ENCODE results near the gene TMEM53. TPM values are rescaled to one million over a fixed set of nuclear protein-coding genes. Genes with fewer than 3 reads are reported as not detected.
"Not testable (repeated sequence)": the region's sequence is repeated elsewhere in the genome, so short reads cannot be mapped to it uniquely, and the experiment has no call there.

Gene TMEM53
- total RNA-seq, 1 donor from 2014 or later: 1.5 TPM

- DNase-seq (ENCODE audit: low read depth, low spot score): no peak
Measured at GRCh38 chr1:44672961-44673674, 1.2 kb downstream of the TMEM53 start.

GRCh38 chr1:44672254-44672955 lies 1.9 kb downstream of the TMEM53 start:
- DNase-seq (ENCODE audit: low read depth, low spot score): peak; percentile 29

GRCh38 chr1:44670751-44671640 lies 3.3 kb downstream of the TMEM53 start:
- DNase-seq (ENCODE audit: low read depth, low spot score): no peak

GRCh38 chr1:44666719-44667118 lies 7.6 kb downstream of the TMEM53 start:
- DNase-seq (ENCODE audit: low read depth, low spot score): not testable (repeated sequence)

GRCh38 chr1:44664730-44665370 lies 9.4 kb downstream of the TMEM53 start:
- no peak for DNase-seq (ENCODE audit: low read depth, low spot score)

- DNase-seq (ENCODE audit: low read depth, low spot score): no peak
Measured at GRCh38 chr1:44663417-44663816, 10.9 kb downstream of the TMEM53 start.

- DNase-seq (ENCODE audit: low read depth, low spot score): no peak
Measured at GRCh38 chr1:44662683-44663030, 11.6 kb downstream of the TMEM53 start.

- DNase-seq (ENCODE audit: low read depth, low spot score): no peak
Measured at GRCh38 chr1:44661781-44662682, 12.2 kb downstream of the TMEM53 start.

GRCh38 chr1:44660176-44660575 lies 14.1 kb downstream of the TMEM53 start:
- DNase-seq (ENCODE audit: low read depth, low spot score): no peak

GRCh38 chr1:44659566-44659965 lies 14.7 kb downstream of the TMEM53 start:
- no peak for DNase-seq (ENCODE audit: low read depth, low spot score)

- DNase-seq (ENCODE audit: low read depth, low spot score): no peak
Measured at GRCh38 chr1:44655609-44656008, 18.7 kb downstream of the TMEM53 start.

- no peak for DNase-seq (ENCODE audit: low read depth, low spot score)
Measured at GRCh38 chr1:44654621-44655187, 19.6 kb downstream of the TMEM53 start.

- no peak for DNase-seq (ENCODE audit: low read depth, low spot score)
Measured at GRCh38 chr1:44653107-44653964, 20.9 kb downstream of the TMEM53 start.

GRCh38 chr1:44652445-44653106 lies 21.7 kb downstream of the TMEM53 start:
- no peak for DNase-seq (ENCODE audit: low read depth, low spot score)

GRCh38 chr1:44651069-44651468 lies 23.2 kb downstream of the TMEM53 start:
- no peak for DNase-seq (ENCODE audit: low read depth, low spot score)

GRCh38 chr1:44650159-44650831 lies 24.0 kb downstream of the TMEM53 start:
- DNase-seq (ENCODE audit: low read depth, low spot score): no peak

GRCh38 chr1:44649788-44650158 lies 24.5 kb downstream of the TMEM53 start:
- no peak for DNase-seq (ENCODE audit: low read depth, low spot score)

All from pulmonary artery endothelial cell (primary cell).